ENCODE measurements around the gene CAMTA1.

CAMTA1 gene

DNA sequence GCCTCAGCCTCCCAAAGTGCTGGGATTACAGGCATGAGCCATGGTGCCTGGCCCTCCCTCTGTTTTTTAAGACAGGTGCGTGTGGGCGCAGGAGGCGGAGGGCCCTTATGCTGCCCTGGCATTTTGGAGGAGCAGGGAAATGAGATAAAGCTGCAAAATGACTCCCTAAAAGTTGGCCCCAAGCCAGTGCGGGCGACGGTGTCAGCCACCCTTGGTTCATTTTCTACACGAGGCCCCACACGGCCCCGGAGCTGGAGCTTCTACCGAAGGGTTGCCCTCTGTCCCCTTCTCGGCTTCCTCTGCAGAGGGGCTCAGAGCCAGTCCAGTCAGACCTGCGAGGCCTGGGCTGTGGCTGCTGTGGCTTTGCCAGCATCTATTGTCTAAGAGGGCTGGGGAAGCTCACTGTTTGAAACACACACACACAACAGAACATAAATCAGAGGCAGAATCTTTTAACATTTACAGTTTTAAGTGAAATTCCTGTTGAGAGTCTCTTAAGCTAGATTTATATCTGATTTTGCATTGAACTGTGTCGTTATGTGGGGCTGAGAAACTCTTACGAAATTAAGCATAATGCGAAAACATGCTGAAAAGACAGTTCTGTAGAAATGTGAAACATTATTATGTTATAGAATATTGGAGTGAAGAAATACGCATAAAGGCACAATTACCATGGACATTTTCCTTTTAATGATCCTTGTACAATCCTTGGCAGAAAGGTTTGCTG lies 255.9 kb downstream of the CAMTA1 start:
- no peak for DNase-seq (ENCODE audit: low read depth)

DNA sequence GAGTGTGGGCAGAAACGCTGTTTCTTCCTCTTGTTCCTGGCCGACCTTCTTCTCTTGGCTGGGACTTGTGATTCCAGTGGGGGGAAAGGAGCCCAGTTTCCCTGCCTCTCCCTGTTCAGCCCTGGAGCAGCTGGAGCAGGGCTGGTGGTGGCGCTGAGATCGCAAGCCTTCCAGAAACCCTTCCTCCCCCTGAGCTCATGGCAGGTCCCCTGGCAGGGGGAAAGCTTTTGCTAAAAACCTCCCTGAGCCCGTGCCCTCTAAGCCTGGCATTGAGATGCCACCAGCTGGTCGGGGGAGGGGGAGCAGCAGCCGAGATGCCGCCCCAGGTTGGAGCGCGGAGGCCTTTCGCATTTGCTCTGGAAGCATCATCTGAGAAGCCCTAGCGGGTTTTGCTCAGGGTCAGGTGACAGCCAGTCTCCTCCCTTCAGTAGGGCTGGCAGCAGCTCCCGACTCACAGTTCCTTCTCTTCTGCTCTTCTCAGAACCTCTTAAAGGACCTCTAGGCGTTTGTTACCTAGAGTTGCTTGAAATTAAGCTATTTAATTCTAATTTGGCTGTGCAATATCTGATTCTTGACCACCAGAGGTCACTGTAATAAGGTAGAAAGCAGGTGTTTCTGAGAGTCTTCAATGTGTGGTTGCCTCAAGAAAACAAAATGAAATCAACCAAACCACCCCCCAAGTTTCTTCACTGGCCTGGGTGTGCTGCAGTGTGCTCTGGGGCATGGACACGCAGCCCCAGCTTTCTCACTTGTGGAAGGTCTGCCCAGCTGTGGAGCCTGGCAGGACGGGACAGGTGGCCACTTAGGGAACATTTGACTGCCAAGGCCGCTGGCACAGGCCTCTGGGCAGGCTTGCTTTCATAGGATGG lies 257.3 kb downstream of the CAMTA1 start:
- no peak for DNase-seq (ENCODE audit: low read depth)

DNA sequence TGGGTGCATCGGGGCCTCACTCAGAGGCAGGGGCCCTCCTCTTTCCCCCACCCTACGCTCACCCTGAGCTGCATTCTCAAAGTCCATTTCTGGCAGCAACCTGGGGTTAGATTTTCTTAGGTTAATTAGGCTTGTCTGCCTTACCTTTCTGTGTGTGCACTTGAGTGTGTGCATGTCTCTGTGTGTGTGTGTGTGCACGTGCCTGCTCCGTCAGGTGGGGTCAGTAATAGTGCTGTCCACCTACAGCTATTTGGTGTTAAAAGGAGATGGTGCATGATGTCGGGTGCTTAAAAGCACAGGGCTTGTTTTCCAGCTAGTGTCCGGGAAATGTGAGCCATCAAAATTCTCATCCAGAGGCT lies 257.9 kb downstream of the CAMTA1 start:
- no peak for DNase-seq (ENCODE audit: low read depth)

DNA sequence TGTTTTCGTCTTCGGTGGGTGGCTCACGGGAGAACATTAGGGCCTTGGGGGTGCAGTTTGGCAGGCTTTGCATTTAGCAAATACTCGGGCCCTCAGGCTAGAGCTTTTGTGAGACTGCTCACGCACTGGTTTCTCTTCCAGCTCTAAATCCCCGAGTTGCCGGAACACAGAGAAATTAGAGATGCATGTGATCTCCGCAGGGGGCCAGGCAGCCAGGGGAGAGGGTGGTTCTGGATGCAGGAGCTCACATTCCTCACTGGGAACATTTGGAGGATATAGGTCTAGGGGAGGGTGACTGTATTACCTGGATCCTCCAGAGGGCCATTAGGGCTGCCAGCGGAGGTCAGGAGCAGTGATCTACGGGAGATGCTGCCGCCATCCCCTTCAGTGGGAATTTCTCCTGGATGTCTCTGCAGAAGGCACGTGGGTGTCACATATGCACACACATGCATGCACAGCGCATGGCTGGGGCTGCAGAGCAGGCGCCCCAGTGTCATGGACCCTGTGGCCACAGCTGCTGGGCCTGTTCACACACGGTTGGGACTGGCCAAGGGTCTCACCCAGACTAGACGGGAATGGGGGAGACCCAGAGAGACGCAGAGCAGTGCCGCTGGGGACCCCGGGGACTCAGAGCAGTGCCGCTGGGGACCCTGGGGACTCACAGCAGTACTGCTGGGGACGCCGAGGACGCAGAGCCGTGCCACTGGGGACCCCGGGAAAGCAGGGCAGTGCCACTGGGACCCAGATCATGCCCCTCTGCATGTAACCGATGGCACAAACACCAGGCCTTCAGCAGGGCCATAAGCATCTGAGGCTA lies 258.7 kb downstream of the CAMTA1 start:
- no peak for DNase-seq (ENCODE audit: low read depth)

DNA sequence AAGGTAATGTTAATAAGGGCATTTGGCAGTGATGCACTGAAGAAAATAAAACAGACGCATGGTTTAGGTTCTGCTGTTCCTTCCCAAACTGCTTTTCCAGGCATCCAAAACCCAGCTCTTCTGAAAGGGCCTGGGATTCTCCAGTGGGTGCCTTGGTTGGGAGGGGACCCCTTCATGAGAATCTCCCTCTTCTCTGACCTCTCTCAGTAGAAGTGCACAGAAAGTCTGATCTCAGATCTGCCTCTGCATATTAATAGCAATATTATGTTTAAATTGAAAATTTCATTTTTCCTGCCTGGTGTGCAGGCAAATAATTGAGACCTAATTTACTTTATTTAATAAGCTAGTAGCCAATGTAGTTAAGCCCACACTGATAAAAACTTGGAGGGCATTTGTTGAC lies 260.6 kb downstream of the CAMTA1 start:
- no peak for DNase-seq (ENCODE audit: low read depth)

DNA sequence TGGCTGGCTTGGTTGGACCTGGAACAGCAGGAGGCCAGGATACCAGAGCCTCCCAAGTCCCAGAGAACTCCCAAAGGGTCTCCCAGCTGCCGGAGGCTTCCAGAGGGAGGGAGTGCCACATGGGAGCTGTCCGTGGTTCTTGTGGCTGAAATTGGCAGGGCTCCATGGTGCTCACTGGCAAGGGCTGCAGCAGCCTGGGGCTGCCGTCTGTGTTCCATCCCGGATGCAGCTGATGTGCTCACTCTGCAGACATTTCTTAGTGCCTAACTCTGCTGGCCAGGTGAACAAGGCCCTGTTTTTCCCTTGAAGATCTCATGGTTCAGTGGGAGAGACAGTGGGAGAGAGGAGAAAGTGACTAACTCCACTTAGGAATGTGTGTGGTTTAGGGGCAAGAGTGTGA lies 261.1 kb downstream of the CAMTA1 start:
- DNase-seq (ENCODE audit: low read depth) = no peak

DNA sequence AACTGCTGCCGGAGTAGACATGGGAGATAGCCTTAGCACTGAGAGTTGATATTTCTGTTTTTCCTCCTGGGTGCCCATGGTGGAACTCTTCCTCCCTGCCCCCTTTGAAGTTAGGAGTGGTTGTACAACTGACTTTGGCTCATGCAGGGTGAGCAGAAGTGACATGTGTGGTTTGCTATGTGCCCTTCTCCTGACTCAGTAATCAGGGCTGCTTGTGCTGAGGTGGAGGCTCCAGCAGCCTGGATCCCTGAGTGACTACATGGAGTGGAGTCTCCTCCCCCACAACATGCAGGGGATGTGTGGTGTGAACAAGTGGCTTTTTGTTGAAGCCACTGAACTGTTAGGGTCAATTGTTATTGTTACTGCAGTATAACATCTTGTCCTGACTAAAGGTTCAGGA lies 261.6 kb downstream of the CAMTA1 start:
- DNase-seq (ENCODE audit: low read depth) = no peak

DNA sequence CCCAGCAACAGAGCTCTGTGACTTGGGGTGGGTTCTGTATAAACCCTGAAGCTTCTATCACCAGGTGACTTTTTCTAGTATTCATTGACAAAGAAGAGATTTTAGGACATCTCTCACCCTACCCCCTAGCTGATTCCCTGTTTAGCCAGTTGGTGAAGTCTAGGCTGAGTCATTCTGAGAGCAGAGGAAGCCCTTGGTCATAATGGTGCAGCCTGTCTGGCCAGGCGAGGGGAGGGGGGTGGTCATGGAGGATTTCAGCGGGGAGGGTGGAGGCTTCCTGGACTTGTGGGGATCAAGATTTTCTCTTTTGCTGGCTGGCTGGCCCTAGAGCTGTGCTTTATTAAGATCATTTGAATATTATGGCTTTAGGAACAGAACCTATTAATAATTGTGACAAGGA lies 262.6 kb downstream of the CAMTA1 start:
- DNase-seq (ENCODE audit: low read depth) = no peak

DNA sequence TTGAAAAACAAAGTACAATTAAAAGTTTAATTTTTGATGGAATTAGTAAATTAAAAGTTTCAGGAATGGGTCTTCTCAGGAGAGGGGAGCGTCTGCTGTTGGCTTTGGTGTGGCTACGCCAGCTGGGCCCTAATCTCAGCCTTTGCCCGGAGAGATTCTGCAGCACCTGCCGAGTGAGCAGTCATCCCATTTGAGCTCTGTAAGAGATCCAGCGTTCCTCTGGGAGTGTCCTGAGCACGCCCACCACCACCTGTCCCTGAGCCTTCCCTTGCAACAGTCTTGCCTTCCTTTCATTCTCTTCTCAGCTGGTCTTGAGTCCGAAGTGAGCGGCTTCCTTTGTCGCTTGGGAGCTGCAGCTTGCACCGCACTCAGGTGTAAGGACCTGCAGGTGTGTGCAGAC lies 263.1 kb downstream of the CAMTA1 start:
- no peak for DNase-seq (ENCODE audit: low read depth)

DNA sequence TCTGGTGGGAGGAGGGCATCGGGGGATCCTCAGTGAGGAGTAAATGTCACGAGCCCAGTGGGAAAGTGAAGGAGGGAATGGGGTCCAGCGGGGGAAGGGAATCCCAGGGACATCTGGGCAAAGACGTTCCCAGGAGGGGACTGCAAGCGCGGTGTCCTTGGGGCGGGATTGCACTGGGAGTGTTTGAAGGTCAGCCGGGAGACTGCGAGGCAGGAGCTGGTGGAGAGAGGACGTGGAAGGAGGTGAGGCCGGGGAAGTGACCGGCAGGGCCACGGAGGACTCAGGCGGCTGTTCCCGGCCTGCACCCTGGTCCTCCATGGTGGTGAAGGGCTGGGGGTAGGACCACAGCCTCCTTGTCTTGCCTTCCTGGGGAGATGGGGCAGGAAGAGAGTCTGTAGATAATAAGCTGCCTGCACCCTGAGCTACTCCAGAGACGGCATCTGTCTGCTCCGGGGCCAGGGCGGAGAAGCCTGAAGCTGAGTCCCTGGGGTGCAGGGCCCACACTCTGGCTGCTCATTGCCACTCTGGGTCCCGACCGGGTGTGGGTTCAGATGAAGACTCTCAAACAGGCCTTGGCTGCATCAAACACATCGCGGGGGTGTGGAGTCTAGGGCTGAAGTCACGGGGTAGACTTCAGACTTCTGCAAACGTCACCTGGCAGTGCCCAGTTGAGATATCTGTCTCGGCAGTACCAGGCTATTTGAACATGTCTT lies 264.8 kb downstream of the CAMTA1 start:
- DNase-seq (ENCODE audit: low read depth) = no peak

DNA sequence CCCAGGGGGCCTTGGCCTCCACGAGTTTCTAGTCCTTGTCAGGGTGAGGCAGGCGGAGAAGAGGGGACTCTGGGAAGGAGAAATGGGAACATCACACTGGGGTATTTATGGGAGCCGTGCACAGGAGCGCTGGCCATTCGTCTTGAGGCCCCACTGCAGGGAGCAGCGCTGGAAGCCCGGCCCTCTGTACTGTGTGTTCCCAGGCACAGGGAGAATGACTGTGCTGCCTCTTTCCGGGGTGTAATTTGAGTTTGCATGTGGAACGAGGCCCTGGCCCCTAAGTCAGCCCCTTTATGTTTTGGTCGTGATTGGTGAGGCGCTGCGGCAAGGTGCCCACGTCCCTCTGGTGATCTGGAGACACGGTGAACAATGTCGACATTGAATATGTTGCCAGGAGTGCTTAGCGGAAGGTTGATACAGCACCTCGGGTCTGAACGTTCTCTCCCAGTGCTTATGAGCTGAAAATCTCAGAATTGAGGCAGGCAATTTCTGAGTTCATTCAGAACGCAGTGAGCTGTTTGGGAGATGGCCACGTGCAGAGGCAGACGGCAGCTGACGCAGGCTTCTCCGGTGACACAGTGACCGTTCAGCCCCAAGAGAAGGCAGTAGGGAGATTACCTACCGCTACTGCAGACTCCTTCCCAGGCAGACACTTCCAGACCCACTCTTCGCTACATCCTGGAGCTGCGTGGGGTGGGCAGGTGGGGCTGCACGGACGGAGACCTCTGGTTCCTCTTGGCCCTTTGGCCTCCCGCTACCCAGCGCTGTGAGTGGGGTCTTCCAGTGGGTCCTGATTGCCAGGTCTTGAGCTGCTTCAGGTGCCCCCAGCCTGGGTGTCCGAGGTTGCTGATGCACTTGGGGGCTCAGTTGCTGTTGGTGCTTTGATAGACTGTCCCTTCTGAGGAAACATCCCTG lies 265.8 kb downstream of the CAMTA1 start:
- DNase-seq (ENCODE audit: low read depth) = no peak

DNA sequence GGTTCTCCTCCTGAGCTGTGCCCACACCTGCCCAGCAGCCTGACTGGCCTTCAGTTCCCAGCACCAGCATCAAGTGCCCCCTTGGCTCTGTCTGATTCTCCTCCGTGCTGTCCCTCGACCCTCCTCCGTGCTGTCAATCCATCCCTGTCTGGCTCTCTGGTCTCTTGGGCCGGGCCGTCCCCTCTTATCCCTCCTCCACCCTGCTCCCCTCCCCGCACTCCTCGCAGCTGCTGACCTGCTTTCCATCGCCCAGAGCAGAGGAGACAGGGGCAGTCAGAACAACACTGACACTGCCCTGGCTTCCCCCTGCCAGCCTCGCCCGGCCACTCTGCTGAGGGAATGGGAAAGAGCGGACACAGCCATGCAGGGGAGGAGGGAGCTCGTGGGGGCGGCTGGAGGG lies 267.4 kb downstream of the CAMTA1 start:
- DNase-seq (ENCODE audit: low read depth) = no peak

DNA sequence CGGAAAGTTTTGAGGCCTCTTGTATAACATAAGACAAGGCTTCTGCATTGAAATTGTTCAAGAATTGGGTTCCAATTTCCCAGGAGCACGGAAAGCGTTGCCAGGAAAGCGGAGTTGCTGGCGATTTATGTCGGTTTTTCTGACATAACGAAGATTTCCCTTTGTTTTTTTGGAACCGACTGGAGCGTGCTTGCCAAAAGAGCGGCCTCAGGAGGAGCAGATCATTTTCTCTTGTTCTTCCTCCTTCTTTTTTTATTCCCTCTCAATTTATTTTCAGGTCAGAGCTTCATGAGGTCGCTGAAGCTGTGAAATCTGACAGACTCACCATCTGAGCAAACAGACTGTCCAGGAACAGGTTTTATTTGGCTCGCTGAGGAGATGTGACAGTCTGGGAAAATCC lies 275.5 kb downstream of the CAMTA1 start:
- DNase-seq (ENCODE audit: low read depth) = no peak

DNA sequence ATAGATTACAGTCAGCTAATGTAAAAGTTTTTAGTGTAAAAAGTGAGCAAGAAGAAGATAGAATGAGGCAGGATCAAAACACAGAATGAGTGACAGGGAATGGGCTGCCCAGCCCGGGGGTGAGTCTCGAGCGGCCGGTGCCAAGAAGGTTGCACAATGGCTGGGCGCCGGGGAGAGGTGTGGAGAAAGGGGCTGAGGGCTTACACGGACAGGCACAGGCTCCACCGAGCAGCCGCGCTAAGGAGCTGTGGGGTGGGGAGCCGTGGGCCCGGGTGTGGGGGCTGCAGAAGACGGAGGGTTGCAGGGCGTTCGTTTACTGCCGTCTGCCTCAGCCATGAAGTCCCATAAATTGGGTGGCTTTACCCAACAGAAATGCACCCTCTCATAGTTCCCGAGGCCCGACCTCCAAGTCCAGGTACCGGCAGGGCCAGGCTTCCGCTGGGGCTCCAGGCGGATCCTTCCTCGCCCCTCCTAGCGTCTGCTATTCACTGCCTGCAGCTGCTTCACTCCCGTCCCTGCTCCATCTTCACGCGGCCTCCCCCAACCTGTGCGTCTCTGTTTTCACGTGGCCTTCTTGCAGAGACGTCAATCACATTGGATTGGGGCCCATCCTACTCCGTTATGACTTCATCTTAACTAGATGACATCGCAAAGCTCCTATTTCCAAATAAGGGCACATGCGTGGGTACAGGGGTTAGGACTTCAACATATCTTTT lies 277.2 kb downstream of the CAMTA1 start:
- no peak for DNase-seq (ENCODE audit: low read depth)

DNA sequence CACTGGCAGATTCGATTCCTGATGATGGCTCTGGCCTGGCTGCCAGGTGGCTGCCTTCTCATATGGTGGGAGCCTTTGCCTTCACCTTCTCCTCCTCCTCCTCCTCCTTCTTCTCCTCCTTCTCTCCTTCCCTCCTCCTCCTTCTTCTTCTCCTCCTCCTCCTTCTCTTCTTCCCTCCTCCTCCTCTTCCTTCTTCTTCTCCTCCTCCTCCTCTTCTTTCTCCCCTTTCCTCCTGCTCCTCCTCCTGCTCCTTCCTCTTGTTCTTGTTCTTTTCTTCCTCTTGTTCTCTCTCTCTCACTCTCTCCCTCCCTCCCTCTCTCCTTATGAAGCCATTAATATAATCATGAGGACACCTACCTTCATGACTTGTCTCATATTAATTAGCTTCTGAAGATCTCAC lies 278.7 kb downstream of the CAMTA1 start:
- no peak for DNase-seq (ENCODE audit: low read depth)

DNA sequence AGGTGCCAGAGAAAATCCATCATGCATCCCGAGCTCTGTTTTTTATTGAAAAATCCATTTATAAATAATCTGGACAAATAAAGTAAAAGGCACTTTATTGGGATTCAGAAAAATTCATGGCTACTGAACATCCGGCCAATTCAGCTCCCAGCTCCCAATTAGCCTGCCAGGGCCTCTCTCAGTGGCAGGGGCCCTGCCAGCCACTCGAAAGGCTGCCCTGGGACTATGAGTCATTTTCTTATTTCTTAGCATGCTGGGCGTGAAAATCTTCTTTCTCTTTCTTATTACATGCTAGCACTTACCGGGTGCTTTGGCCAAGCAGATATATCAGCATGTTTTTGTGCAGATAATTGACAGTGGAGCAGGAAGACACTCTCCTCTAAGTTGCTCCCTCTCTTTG lies 283.3 kb downstream of the CAMTA1 start:
- DNase-seq (ENCODE audit: low read depth) = no peak

DNA sequence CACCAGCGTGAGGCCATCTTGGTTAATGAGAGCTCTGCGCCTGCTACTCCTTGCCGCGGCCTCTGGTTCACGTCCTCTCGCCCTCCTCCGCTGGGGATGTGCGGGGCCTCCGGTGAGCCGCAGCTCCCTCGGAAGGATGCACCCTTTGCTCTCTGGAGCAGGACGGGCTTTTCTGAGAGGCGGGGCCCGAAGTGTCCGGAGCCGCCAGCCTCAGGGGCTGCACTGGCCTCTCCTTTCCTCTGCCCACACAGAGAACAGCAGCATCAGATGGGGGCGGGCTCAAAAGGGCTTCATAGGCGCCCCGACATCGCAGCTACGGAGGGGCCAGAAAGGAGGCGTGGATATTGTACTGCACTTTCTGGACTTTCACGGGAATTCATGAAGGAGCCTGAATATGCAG lies 284.7 kb downstream of the CAMTA1 start:
- no peak for DNase-seq (ENCODE audit: low read depth)

DNA sequence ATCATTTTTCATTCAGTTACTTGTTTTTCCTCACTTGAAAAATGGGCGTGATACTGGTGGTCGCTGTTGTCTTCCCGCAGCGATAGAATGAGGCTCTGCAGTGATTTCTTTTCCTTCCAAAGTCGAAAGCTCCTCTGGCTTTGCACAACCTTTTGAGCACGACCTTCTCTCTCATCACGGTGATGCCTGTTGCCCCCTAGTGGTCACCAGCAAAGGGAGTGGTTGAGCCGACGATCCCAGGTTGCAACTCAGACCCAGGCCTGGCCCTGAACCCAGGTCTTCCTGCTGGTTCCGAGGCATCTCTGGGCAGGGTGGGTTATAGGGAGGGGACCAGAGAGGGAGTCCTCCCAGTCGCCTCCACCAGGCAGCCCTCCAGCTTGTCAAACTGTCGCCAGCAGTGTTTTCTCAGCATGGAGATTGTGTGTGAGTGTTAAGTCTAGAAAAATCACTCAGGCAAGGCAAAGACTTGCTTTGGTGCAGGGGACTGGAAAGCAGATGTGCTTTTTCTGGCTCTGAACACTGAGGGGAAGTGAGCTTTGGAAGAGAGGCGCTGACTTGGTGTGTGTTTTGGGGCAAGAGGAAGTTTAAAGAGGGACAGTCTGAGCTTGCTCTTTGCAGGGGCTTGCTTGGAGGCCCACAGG lies 285.3 kb downstream of the CAMTA1 start:
- DNase-seq (ENCODE audit: low read depth) = peak; percentile 20

DNA sequence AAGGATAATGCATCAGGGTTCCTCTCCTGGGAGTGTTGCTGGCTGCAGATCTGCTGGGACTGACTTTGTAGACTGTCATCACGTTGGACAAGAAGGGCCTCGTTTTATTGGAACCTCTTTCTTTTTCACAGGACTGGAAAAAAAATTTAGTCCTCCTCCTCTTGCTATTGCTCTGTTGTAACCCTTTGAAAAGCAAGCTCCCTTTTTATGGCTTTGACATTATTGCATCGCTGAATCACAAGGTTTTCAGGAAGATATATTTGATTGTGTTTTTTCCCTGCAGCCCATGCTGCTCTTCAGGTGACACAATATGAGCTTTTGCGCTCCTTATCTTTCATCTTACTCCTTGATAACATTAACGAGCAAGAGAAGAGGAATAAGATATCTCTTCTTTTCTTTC lies 290.9 kb downstream of the CAMTA1 start:
- no peak for DNase-seq (ENCODE audit: low read depth)

DNA sequence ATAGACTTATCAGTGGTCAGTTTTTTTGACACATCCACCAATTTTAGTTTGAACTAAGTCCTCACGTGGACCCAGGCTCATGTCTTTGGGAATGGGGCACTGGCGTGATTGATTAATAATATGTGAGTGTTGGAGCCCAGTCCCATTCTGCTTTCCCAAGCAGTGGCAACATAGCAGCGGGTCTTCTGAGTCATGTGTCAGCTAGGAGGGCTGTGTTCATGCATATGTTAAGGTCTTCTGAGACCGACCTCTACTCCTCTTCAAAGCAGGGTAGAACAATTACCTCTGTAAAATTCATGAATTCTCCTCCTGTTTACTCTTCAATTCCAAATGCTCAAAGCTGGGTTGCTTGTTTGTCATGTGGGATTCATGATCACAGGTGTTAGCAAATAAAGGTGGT lies 291.3 kb downstream of the CAMTA1 start:
- no peak for DNase-seq (ENCODE audit: low read depth)

Measured in stimulated activated CD8-positive, alpha-beta memory T cell treated with anti-CD3 and anti-CD28 coated beads, Interleukin-12 subunit alpha, Interleukin-12 subunit beta, amount 100 ng/mL, for 1 hour (primary cell).